Neural crest cell (in vitro differentiated cells): Measurements from ENCODE around the gene CENPP. TPM values are rescaled to one million over a fixed set of nuclear protein-coding genes. Genes with fewer than 3 reads are reported as not detected.

Experiments
- DNase-seq: peaks from one replicate; pipeline ENCODE4 v3.0.0; 2021; ENCODE audit warnings: low read depth, mixed read lengths, low spot score
- H3K27ac Mint-ChIP-seq: one replicate; pipeline ENCODE4 v1.8.0; 2021; ENCODE audit warnings: mild to moderate bottlenecking, mixed read lengths; ENCODE audit not compliant: unreplicated experiment
- H3K27me3 Mint-ChIP-seq: 2 replicates; pipeline ENCODE4 v1.8.0; 2021; ENCODE audit warnings: low read depth, mild to moderate bottlenecking, mixed read lengths
- H3K36me3 Mint-ChIP-seq: 2 replicates; pipeline ENCODE4 v1.8.0; 2021; ENCODE audit warnings: low read depth, mild to moderate bottlenecking, mixed read lengths
- H3K4me1 Mint-ChIP-seq: 2 replicates; pipeline ENCODE4 v1.8.0; 2021; ENCODE audit warnings: mixed read lengths
- H3K4me3 Mint-ChIP-seq: one replicate; pipeline ENCODE4 v1.8.0; 2021; ENCODE audit warnings: mild to moderate bottlenecking, mixed read lengths
- H3K9me3 Mint-ChIP-seq: 2 replicates; pipeline ENCODE4 v1.8.0; 2021; ENCODE audit warnings: mixed read lengths
- CTCF ChIP-seq: fragments of 200-600 bp; sonication (generic); conservative IDR thresholded peaks from 2 replicates; pipeline ENCODE4 v1.5.0; 2021; ENCODE audit warnings: antibody characterized with exemption, mild to moderate bottlenecking
- total RNA-seq: library from RNA; stranded (reverse); gene quantifications from 2 replicates; pipeline ENCODE4 v1.2.1, GENCODE V29; 2021

Gene CENPP
- total RNA-seq, 1 donor from 2014 or later = 15.7 TPM

- Mint-ChIP-seq H3K27ac (no peak overlapping the region), H3K4me1 (no peaks in the 10 kb centered on the region), H3K27me3 (no peaks in the 10 kb centered on the region), H3K36me3 (peaks cover 3% of the 10 kb centered on the region), H3K9me3 (peaks cover 3% of the 10 kb centered on the region), H3K4me3 (no peak overlapping the region)
- TF ChIP-seq CTCF = no peak
- DNase-seq = no peak
These were observed 66.9 kb downstream of the CENPP start for GRCh38 chr9:92392690-92393089.

- Mint-ChIP-seq H3K36me3 (peaks cover 3% of the 10 kb centered on the region), H3K27ac (no peak overlapping the region), H3K4me1 (no peaks in the 10 kb centered on the region), H3K27me3 (no peaks in the 10 kb centered on the region), H3K4me3 (no peak overlapping the region), H3K9me3 (peaks cover 3% of the 10 kb centered on the region)
- DNase-seq = no peak
- no peak for TF ChIP-seq CTCF
These were observed 67.9 kb downstream of the CENPP start for GRCh38 chr9:92393686-92394085.

- Mint-ChIP-seq H3K27ac (no peak overlapping the region), H3K36me3 (peaks cover 3% of the 10 kb centered on the region), H3K4me1 (no peaks in the 10 kb centered on the region), H3K9me3 (peaks cover 3% of the 10 kb centered on the region), H3K27me3 (no peaks in the 10 kb centered on the region), H3K4me3 (no peak overlapping the region)
- DNase-seq = no peak
- TF ChIP-seq CTCF = no peak
These were observed 69.9 kb downstream of the CENPP start for GRCh38 chr9:92395617-92396016.

- Mint-ChIP-seq H3K36me3 (peaks cover 3% of the 10 kb centered on the region), H3K4me3 (no peak overlapping the region), H3K27me3 (no peaks in the 10 kb centered on the region), H3K27ac (no peak overlapping the region), H3K4me1 (no peaks in the 10 kb centered on the region), H3K9me3 (peaks cover 3% of the 10 kb centered on the region)
- DNase-seq = no peak
- TF ChIP-seq CTCF = no peak
These were observed 72.1 kb downstream of the CENPP start for GRCh38 chr9:92397853-92398252.

GRCh38 chr9:92402360-92402759 lies 76.6 kb downstream of the CENPP start:
- Mint-ChIP-seq H3K27ac (no peak overlapping the region), H3K4me1 (no peaks in the 10 kb centered on the region), H3K9me3 (no peaks in the 10 kb centered on the region), H3K27me3 (no peaks in the 10 kb centered on the region), H3K4me3 (no peak overlapping the region), H3K36me3 (no peaks in the 10 kb centered on the region)
- TF ChIP-seq CTCF = no peak
- DNase-seq = no peak
